CD4-positive, alpha-beta T cell (primary cell): ENCODE results near the gene THOC7. TPM values are rescaled to one million over a fixed set of nuclear protein-coding genes. Genes with fewer than 3 reads are reported as not detected.

Experiments
- ATAC-seq: fragments of 200-7000 bp; cut with Tn5 transposase; one replicate; pipeline ENCODE4 v1.10.0; 2022; ENCODE audit warnings: mild to moderate bottlenecking; ENCODE audit not compliant: poor library complexity
- CTCF ChIA-PET: fragments of 350-600 bp; sonication (Branson Sonifier 250); formaldehyde crosslinking; loops from one replicate; lab custom pipeline; 2021; ENCODE audit warnings: antibody characterized with exemption, inconsistent platforms; lab: Charles Lee
- POLR2A ChIA-PET: fragments of 350-600 bp; sonication (Branson Sonifier 250); formaldehyde crosslinking; loops from one replicate; lab custom pipeline; 2021; ENCODE audit warnings: antibody characterized with exemption, inconsistent platforms; lab: Charles Lee
- DNase-seq, 14 experiments: peaks; one replicate each; pipeline ENCODE4 v3.0.0-alpha.2; 2013 to 2020; ENCODE audit warnings: mixed read lengths in 2 of 14
- H3K27ac ChIP-seq, 2 donors: one replicate each; pipeline versions ENCODE4 v1.5.1 to v1.7.0; 2013; ENCODE audit warnings: low read length in 2 of 2, low read depth in 1 of 2, mild to moderate bottlenecking in 1 of 2
- H3K27me3 ChIP-seq, 2 experiments: 1 replicate in 1 of 2; 2 replicates in 1 of 2; pipeline versions ENCODE4 v1.6.1 to v1.7.0; 2013; ENCODE audit warnings: low read length in 2 of 2, control low read depth in 1 of 2, mild to moderate bottlenecking in 1 of 2, moderate library complexity in 1 of 2; ENCODE audit not compliant: insufficient read depth in 2 of 2, control insufficient read depth in 1 of 2
- H3K36me3 ChIP-seq: one replicate; pipeline ENCODE4 v1.6.1; 2013; ENCODE audit warnings: low read length, control low read depth; ENCODE audit not compliant: insufficient read depth
- H3K4me1 ChIP-seq: one replicate; pipeline ENCODE4 v1.6.1; 2013; ENCODE audit warnings: low read length, control low read depth; ENCODE audit not compliant: insufficient read depth
- H3K4me3 ChIP-seq: one replicate; pipeline ENCODE4 v1.5.1; 2013; ENCODE audit warnings: mild to moderate bottlenecking, low read length, moderate library complexity
- H3K9me3 ChIP-seq, 2 experiments: 1 replicate in 1 of 2; 2 replicates in 1 of 2; pipeline versions ENCODE4 v1.6.1 to v1.7.0; 2013; ENCODE audit warnings: low read length in 2 of 2, mild to moderate bottlenecking in 2 of 2, control low read depth in 1 of 2, moderate library complexity in 1 of 2; ENCODE audit not compliant: control insufficient read depth in 1 of 2, insufficient read depth in 1 of 2
- H3K27ac Mint-ChIP-seq: one replicate; pipeline ENCODE4 v1.8.0; 2020; ENCODE audit warnings: mixed read lengths
- H3K27me3 Mint-ChIP-seq: one replicate; pipeline ENCODE4 v1.8.0; 2021; ENCODE audit warnings: mixed read lengths
- H3K36me3 Mint-ChIP-seq: one replicate; pipeline ENCODE4 v1.8.0; 2021; ENCODE audit warnings: low read depth, mixed read lengths
- H3K4me1 Mint-ChIP-seq: one replicate; pipeline ENCODE4 v1.8.0; 2021; ENCODE audit warnings: low read depth, mixed read lengths
- H3K4me3 Mint-ChIP-seq: one replicate; pipeline ENCODE4 v1.8.0; 2020; ENCODE audit warnings: mild to moderate bottlenecking, mixed read lengths
- H3K9me3 Mint-ChIP-seq: one replicate; pipeline ENCODE4 v1.8.0; 2020; ENCODE audit warnings: mixed read lengths
- intact Hi-C, 2 experiments: fragments of 100-400 bp; cut with DNase I in 1 of 2; cut with micrococcal nuclease in 1 of 2; formaldehyde crosslinking; loops; one replicate each; pipeline versions ENCODE4 v1.15.1 to v1.9.0; 2023 to 2025; cut with DNase I, micrococcal nuclease
- total RNA-seq, 174 experiments: library from RNA in 2 of 174; stranded (reverse) in 2 of 174; gene quantifications; one replicate each; pipeline ENCODE4 v1.2.3 and lab custom pipeline; 2021 to 2026
- TF ChIP-seq, protein P1 (sequence below): fragments of 200-600 bp; IDR thresholded peaks from one replicate; pipeline ENCODE4 v1.8.0; 2022; ENCODE audit warnings: antibody characterized with exemption, mild to moderate bottlenecking

THOC7 gene
- total RNA-seq, 2 experiments from 2014 or later = 21.6 to 23.7 TPM

DNA sequence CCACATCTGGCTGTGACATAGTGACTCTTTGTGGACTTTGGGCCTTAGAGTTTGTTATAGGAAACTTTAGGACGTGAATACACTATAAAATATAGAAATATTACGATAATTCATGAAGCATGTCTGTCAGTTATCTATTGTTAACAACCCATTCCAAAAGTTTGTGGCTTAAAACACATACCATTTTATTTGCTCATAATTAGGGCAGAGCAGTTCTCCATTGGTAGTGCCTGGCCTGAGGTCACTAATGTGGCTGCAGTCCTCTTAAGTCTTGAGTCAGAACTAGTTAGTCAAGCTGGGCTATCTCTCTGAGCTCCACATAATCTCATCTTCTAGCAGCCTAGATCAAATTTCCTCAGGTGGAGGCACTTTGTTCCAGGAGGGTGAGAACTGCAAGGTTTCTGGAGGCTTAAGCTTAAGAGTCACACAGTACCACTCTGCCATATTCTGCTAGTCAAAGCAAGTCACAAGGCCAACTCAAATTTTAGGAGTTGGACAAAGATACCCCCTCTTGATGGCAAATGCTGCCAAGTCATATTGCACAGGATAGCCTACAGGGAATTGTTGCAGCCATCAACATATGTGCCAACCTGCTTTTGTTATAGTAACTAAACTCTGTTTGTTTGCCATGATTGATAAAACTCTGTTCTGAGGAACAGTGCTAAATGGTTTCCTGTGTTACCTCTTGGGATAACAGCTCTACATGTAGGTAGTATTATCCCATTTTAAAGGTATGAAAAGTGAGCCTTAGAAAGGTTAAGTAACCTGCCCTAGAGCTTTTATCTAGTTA lies 8.7 kb upstream of the THOC7 start:
- H3K27ac Mint-ChIP-seq = no peak overlapping the region
- no peaks in the 10 kb centered on the region for H3K27me3 Mint-ChIP-seq
- H3K36me3 Mint-ChIP-seq = peaks cover 4% of the 10 kb centered on the region
- peaks cover 5% of the 10 kb centered on the region for H3K36me3 ChIP-seq
- no peaks in the 10 kb centered on the region for H3K9me3 ChIP-seq
- no peak overlapping the region for H3K4me3 ChIP-seq
- intact Hi-C loops = no loop called here
- ChIA-PET CTCF (interaction anchor here (1.4 kb wide), 1 partner anchor 159 kb away, joined by 3 read pairs; no protein-coding TSS in a partner anchor), POLR2A (interaction anchor here (1.0 kb wide), 1 partner anchor 39 kb away, joined by 3 read pairs; no protein-coding TSS in a partner anchor)
- H3K4me3 Mint-ChIP-seq = no peak overlapping the region
- H3K27ac ChIP-seq = no peak overlapping the region
- no peaks in the 10 kb centered on the region for H3K9me3 Mint-ChIP-seq
- DNase-seq = no peak
- ATAC-seq = no peak
- peaks cover 77% of the 10 kb centered on the region for H3K4me1 Mint-ChIP-seq
- peaks cover 4% of the 10 kb centered on the region for H3K4me1 ChIP-seq
- TF ChIP-seq, protein P1, sequence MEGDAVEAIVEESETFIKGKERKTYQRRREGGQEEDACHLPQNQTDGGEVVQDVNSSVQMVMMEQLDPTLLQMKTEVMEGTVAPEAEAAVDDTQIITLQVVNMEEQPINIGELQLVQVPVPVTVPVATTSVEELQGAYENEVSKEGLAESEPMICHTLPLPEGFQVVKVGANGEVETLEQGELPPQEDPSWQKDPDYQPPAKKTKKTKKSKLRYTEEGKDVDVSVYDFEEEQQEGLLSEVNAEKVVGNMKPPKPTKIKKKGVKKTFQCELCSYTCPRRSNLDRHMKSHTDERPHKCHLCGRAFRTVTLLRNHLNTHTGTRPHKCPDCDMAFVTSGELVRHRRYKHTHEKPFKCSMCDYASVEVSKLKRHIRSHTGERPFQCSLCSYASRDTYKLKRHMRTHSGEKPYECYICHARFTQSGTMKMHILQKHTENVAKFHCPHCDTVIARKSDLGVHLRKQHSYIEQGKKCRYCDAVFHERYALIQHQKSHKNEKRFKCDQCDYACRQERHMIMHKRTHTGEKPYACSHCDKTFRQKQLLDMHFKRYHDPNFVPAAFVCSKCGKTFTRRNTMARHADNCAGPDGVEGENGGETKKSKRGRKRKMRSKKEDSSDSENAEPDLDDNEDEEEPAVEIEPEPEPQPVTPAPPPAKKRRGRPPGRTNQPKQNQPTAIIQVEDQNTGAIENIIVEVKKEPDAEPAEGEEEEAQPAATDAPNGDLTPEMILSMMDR = no peak
- no peaks in the 10 kb centered on the region for H3K27me3 ChIP-seq

DNA sequence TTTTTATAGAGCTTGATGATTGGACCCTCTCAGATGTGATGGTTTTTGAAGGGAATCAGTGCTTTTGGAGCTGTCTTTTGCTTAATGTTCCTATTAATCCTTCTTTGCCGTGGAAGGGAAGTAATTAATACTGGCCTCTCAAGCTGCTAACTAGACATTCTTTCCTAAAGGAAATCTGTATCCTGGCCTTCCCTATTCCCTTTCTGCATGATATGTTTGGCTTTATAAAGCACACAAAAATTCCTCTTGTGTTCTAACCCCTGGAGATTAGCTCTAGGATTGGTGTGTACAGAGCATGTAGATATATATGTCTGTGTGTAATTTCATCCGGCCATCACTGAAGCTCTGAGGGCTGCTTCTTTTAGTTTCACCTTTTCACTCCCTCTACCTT lies 7.0 kb upstream of the THOC7 start:
- DNase-seq = no peak
- no peak for ATAC-seq
- H3K4me1 ChIP-seq = peaks cover 3% of the 10 kb centered on the region
- TF ChIP-seq, protein P1 = no peak
- H3K36me3 ChIP-seq = peaks cover 5% of the 10 kb centered on the region
- peaks cover 69% of the 10 kb centered on the region for H3K4me1 Mint-ChIP-seq
- intact Hi-C loops = no loop called here
- no peak overlapping the region for H3K4me3 ChIP-seq
- H3K27me3 Mint-ChIP-seq = no peaks in the 10 kb centered on the region
- H3K27me3 ChIP-seq = no peaks in the 10 kb centered on the region
- no peaks in the 10 kb centered on the region for H3K9me3 ChIP-seq
- peaks cover 8% of the 10 kb centered on the region for H3K36me3 Mint-ChIP-seq
- no peak overlapping the region for H3K27ac Mint-ChIP-seq
- ChIA-PET POLR2A (no interaction called here), CTCF (interaction anchor here (1.3 kb wide), 1 partner anchor 47 kb away, joined by 3 read pairs; no protein-coding TSS in a partner anchor)
- no peaks in the 10 kb centered on the region for H3K9me3 Mint-ChIP-seq
- H3K4me3 Mint-ChIP-seq = no peak overlapping the region
- H3K27ac ChIP-seq = no peak overlapping the region

DNA sequence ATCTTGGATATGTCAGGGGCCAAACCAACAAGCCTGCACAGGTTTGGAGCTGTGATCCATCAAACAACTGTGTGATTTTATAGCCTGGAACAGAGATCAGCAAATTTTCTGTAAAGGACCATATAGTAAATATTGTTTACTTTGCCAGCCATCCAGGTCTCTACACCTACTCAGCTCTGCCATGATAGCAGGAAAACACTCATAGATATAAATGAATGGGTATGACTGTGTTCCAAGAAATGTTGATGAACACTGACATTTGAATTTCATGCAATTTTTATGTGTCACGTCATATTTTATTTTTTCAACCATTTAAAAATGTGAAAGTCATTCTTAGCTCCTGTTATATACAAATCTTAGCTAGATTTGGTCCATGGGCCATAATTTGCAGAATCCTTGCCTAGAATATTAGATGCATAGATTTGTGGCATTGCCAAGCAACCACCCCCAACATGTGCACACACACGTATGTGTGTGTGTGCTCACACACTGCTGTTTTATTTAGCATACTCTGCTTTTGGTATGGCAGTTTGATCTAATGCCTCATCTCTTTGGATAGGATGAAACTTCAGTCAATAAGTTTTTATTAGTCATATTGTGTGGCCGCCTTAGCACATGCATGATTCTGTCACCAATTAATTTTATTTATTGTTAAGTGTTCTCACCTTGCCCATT lies 6.5 kb upstream of the THOC7 start:
- TF ChIP-seq, protein P1 = no peak
- H3K27me3 ChIP-seq = no peaks in the 10 kb centered on the region
- no peak overlapping the region for H3K4me3 ChIP-seq
- POLR2A ChIA-PET = no interaction called here
- CTCF ChIA-PET = interaction anchor here (0.8 to 1.3 kb wide), 2 partner anchors 15 to 47 kb away, joined by 3 to 4 read pairs; no protein-coding TSS in a partner anchor
- DNase-seq (no peak), ATAC-seq (no peak)
- no peaks in the 10 kb centered on the region for H3K27me3 Mint-ChIP-seq
- H3K4me1 Mint-ChIP-seq = peaks cover 69% of the 10 kb centered on the region
- peaks cover 8% of the 10 kb centered on the region for H3K4me1 ChIP-seq
- peaks cover 11% of the 10 kb centered on the region for H3K36me3 Mint-ChIP-seq
- H3K27ac Mint-ChIP-seq = no peak overlapping the region
- H3K27ac ChIP-seq = no peak overlapping the region
- H3K36me3 ChIP-seq = peaks cover 5% of the 10 kb centered on the region
- no peaks in the 10 kb centered on the region for H3K9me3 Mint-ChIP-seq
- intact Hi-C loops = no loop called here
- H3K4me3 Mint-ChIP-seq = no peak overlapping the region
- H3K9me3 ChIP-seq = no peaks in the 10 kb centered on the region
